Activated naive CD4-positive, alpha-beta T cell treated with anti-CD3 and anti-CD28 coated beads for 36 hours (primary cell): Measurements from ENCODE around the gene ANO4. TPM values are rescaled to one million over a fixed set of nuclear protein-coding genes. Genes with fewer than 3 reads are reported as not detected.

Experiments used
- CTCF ChIA-PET: fragments of 350-600 bp; sonication (Branson Sonifier 250); formaldehyde crosslinking; loops from one replicate; lab custom pipeline; 2021; ENCODE audit warnings: antibody characterized with exemption; lab: Charles Lee
- DNase-seq: peaks from one replicate; pipeline ENCODE4 v3.0.0-alpha.2; 2020
- H3K27ac Mint-ChIP-seq: one replicate; pipeline ENCODE4 v1.8.0; 2021; ENCODE audit warnings: mild to moderate bottlenecking, mixed read lengths
- H3K27me3 Mint-ChIP-seq: one replicate; pipeline ENCODE4 v1.8.0; 2021; ENCODE audit warnings: low read depth, mixed read lengths
- H3K36me3 Mint-ChIP-seq: one replicate; pipeline ENCODE4 v1.8.0; 2021; ENCODE audit warnings: low read depth, mixed read lengths
- H3K4me1 Mint-ChIP-seq: one replicate; pipeline ENCODE4 v1.8.0; 2021; ENCODE audit warnings: low read depth, mixed read lengths
- H3K4me3 Mint-ChIP-seq: one replicate; pipeline ENCODE4 v1.8.0; 2021; ENCODE audit warnings: mild to moderate bottlenecking, moderate library complexity, mixed read lengths
- H3K9me3 Mint-ChIP-seq: one replicate; pipeline ENCODE4 v1.8.0; 2021; ENCODE audit warnings: mixed read lengths
- intact Hi-C: fragments of 100-400 bp; cut with micrococcal nuclease; formaldehyde crosslinking; loops from one replicate; pipeline ENCODE4 v1.15.1; 2023
- total RNA-seq, 2 experiments: library from RNA; stranded (reverse); gene quantifications; one replicate each; pipeline ENCODE4 v1.2.3, GENCODE V29; 2021

ANO4 gene
- total RNA-seq, 2 experiments from 2014 or later = not detected

DNA sequence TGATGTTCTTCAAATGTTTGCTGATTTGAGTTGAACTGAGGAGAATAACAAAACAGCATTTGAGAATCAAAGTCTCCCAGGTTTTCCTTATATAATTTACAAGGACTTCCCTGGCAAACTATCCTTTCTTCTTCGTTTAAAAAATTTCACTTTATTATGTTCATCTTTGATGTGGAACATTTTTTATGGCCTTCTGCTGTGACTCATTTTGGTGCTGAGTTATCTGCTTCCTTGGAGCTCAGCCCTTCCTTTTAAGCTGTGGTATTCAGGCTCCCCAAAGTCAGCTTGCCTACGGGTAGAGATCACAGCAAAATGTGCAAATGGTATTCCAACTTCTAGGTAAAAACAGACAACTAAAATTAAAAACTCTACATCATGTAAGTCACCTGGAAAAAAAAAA lies 1.4 kb upstream of the ANO4 start:
- H3K27ac Mint-ChIP-seq = no peak overlapping the region
- H3K36me3 Mint-ChIP-seq = no peaks in the 10 kb centered on the region
- no peak overlapping the region for H3K4me3 Mint-ChIP-seq
- peaks cover 7% of the 10 kb centered on the region for H3K27me3 Mint-ChIP-seq
- DNase-seq = no peak
- CTCF ChIA-PET = no interaction called here
- H3K9me3 Mint-ChIP-seq = no peaks in the 10 kb centered on the region
- H3K4me1 Mint-ChIP-seq = no peaks in the 10 kb centered on the region
- intact Hi-C loops = no loop called here

- Mint-ChIP-seq H3K27me3 (peaks cover 7% of the 10 kb centered on the region), H3K4me3 (no peak overlapping the region), H3K9me3 (no peaks in the 10 kb centered on the region), H3K4me1 (no peaks in the 10 kb centered on the region), H3K36me3 (no peaks in the 10 kb centered on the region), H3K27ac (no peak overlapping the region)
- DNase-seq = no peak
- CTCF ChIA-PET = no interaction called here
- intact Hi-C loops = no loop called here
Measured at GRCh38 chr12:100795174-100795799, 711 bp downstream of the ANO4 start.

DNA sequence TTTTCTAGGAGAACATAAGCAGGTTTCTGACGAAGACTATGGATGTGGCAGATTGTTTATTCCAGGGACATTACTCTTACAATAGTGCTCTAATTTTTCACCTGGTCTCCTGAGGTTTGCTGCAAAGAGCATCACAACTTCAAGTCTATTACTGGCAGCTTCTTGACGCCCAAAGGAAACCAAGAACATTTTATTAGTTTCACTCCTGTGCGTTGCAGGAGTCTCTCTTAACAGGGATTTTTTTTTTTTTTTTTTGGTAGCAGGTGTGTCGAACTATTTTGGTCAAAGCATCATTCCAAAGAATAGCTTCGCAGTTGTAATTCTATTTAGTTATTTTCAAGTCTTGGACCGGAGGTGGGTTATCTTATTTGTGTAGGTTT lies 1.2 kb downstream of the ANO4 start:
- Mint-ChIP-seq H3K27me3 (peaks cover 7% of the 10 kb centered on the region), H3K27ac (no peak overlapping the region), H3K36me3 (no peaks in the 10 kb centered on the region), H3K4me3 (no peak overlapping the region), H3K4me1 (no peaks in the 10 kb centered on the region), H3K9me3 (no peaks in the 10 kb centered on the region)
- CTCF ChIA-PET = no interaction called here
- DNase-seq = no peak
- intact Hi-C loops = no loop called here

- Mint-ChIP-seq H3K9me3 (no peaks in the 10 kb centered on the region), H3K4me3 (no peak overlapping the region)
Measured at GRCh38 chr12:100796621-100797020, 2.0 kb downstream of the ANO4 start.

GRCh38 chr12:100797246-100797645 lies 2.7 kb downstream of the ANO4 start:
- Mint-ChIP-seq H3K27me3 (peaks cover 7% of the 10 kb centered on the region), H3K36me3 (no peaks in the 10 kb centered on the region), H3K27ac (no peak overlapping the region), H3K4me1 (no peaks in the 10 kb centered on the region), H3K4me3 (no peak overlapping the region), H3K9me3 (no peaks in the 10 kb centered on the region)
- DNase-seq = no peak
- intact Hi-C loops = no loop called here
- CTCF ChIA-PET = no interaction called here

More at GRCh38 chr12:100796621-100797020, 2.0 kb downstream of the ANO4 start:
- H3K27ac Mint-ChIP-seq = no peak overlapping the region
- H3K4me1 Mint-ChIP-seq = no peaks in the 10 kb centered on the region
- no peak for DNase-seq
- H3K27me3 Mint-ChIP-seq = peaks cover 7% of the 10 kb centered on the region
- no peaks in the 10 kb centered on the region for H3K36me3 Mint-ChIP-seq
- CTCF ChIA-PET = no interaction called here
- intact Hi-C loops = no loop called here

- CTCF ChIA-PET = no interaction called here
- Mint-ChIP-seq H3K9me3 (no peaks in the 10 kb centered on the region), H3K36me3 (no peaks in the 10 kb centered on the region), H3K27me3 (peaks cover 7% of the 10 kb centered on the region), H3K4me1 (no peaks in the 10 kb centered on the region), H3K27ac (no peak overlapping the region), H3K4me3 (no peak overlapping the region)
- intact Hi-C loops = no loop called here
- no peak for DNase-seq
Measured at GRCh38 chr12:100797786-100798185, 3.2 kb downstream of the ANO4 start.

DNA sequence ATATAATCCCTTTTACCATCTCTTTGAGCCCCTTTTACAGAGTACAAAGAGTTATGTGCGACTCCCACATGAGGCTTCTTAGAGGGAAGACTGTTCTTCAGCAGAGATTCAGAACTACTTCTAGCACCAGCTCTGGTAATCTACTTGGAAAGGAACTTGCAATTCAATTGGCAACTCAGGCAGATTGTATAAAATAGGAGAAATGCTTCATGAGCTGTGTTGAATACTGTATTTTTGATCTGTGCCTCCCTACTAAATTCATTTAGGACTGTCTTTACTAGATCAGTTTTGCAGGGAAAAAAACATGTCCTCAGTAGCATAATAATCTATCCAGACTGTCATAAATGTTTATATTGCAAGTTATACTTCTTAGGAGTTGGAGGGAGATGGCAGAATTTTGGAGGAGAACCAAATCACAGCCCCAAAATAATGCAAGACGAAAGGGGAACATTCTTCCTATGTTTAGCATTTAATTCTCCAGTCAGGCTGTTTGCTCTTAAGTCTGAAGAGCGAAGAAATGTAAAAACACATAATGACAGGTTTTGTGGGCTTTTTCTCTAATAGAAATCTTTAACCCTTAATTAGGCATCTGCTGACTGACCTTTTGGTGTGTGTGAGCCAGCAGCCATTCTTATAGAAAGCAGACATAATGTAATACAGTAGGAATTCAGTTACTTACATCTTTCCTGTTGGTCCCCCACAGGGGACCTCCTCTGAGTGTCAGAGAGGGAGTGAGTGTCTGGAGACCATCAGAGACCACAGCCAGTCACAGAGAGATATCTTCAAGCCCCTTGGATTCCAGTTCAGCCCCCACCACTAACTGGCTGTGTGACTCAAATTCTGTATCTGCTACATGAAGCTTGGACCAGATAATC lies 3.9 kb downstream of the ANO4 start:
- Mint-ChIP-seq H3K4me1 (no peaks in the 10 kb centered on the region), H3K9me3 (no peaks in the 10 kb centered on the region), H3K4me3 (no peak overlapping the region), H3K36me3 (no peaks in the 10 kb centered on the region), H3K27me3 (peaks cover 7% of the 10 kb centered on the region), H3K27ac (no peak overlapping the region)
- CTCF ChIA-PET = no interaction called here
- DNase-seq = no peak
- intact Hi-C loops = no loop called here

DNA sequence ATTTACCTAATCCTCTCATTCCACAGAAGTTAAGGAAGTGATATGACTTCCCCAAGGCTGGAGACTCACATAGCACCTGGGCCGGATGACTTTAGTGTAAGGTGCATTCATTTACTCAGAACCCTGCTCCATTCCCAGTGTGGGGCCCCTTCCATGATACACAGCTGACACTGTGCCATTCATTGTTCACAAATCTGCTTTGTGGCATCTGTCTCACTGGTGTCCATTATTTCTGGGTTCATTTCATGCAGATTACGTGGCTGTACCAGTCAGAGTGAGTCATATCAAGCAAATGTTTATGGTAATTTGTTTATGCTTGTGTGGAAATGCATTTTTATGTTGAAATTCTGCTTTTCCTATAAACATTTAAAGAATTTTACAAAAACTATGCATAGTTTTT lies 5.2 kb downstream of the ANO4 start:
- no peaks in the 10 kb centered on the region for H3K4me1 Mint-ChIP-seq
- no peak overlapping the region for H3K27ac Mint-ChIP-seq
- no peak for DNase-seq
- intact Hi-C loops = no loop called here
- no peaks in the 10 kb centered on the region for H3K36me3 Mint-ChIP-seq
- H3K4me3 Mint-ChIP-seq = no peak overlapping the region
- peaks cover 4% of the 10 kb centered on the region for H3K27me3 Mint-ChIP-seq
- H3K9me3 Mint-ChIP-seq = peaks cover 4% of the 10 kb centered on the region
- CTCF ChIA-PET = no interaction called here

DNA sequence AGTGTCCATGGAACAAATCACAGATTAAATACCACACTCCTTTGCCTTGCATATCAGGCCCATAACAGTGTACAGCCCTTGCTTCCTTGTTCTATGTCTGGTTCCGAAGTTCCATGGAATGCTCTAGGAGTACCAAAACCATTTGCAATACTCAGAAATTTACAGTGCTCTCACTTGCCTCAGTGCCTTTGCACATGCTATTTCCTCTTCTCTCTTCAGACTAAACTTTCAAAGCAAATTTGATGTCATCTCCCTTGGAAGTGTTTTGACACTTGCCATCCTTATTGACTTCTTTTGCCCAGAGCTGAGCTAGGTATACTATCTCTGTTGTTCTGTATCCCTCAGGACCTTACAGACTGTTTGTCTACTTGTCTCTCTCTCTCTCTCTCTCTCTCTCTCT lies 6.1 kb downstream of the ANO4 start:
- no peak for DNase-seq
- no peaks in the 10 kb centered on the region for H3K4me1 Mint-ChIP-seq
- no peaks in the 10 kb centered on the region for H3K36me3 Mint-ChIP-seq
- no peak overlapping the region for H3K4me3 Mint-ChIP-seq
- no peak overlapping the region for H3K27ac Mint-ChIP-seq
- peaks cover 4% of the 10 kb centered on the region for H3K9me3 Mint-ChIP-seq
- no peaks in the 10 kb centered on the region for H3K27me3 Mint-ChIP-seq
- CTCF ChIA-PET = no interaction called here
- intact Hi-C loops = no loop called here

DNA sequence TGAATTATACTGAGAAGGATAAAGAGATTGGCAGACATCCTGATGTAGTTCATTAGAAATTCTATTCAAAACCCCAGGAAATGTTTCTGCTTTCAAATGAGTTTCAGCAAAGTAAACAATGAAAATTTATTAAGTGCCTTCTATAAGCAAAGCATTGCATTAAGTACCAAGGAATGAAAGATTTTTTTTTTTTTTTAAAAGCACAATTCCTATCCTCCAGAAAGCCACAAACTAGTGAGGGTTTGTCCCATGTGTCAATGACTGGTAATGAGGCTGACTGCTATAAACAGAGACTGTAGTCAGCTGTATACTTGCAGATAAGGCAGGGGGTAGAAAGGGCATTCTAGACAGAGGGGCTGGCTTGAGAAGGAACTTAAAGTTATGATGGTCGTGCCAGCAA lies 6.7 kb downstream of the ANO4 start:
- intact Hi-C loops = no loop called here
- CTCF ChIA-PET = no interaction called here
- Mint-ChIP-seq H3K36me3 (no peaks in the 10 kb centered on the region), H3K4me3 (no peak overlapping the region), H3K27ac (no peak overlapping the region), H3K9me3 (peaks cover 4% of the 10 kb centered on the region), H3K4me1 (no peaks in the 10 kb centered on the region), H3K27me3 (no peaks in the 10 kb centered on the region)
- no peak for DNase-seq

GRCh38 chr12:100808777-100809176 lies 14.2 kb downstream of the ANO4 start:
- Mint-ChIP-seq H3K9me3 (peaks cover 4% of the 10 kb centered on the region), H3K27ac (no peak overlapping the region), H3K27me3 (peaks cover 6% of the 10 kb centered on the region), H3K4me3 (no peak overlapping the region), H3K4me1 (no peaks in the 10 kb centered on the region), H3K36me3 (no peaks in the 10 kb centered on the region)
- DNase-seq = no peak
- CTCF ChIA-PET = interaction anchor here (0.6 kb wide), 1 partner anchor 394 kb away, joined by 3 read pairs; no protein-coding TSS in a partner anchor
- intact Hi-C loops = no loop called here

DNA sequence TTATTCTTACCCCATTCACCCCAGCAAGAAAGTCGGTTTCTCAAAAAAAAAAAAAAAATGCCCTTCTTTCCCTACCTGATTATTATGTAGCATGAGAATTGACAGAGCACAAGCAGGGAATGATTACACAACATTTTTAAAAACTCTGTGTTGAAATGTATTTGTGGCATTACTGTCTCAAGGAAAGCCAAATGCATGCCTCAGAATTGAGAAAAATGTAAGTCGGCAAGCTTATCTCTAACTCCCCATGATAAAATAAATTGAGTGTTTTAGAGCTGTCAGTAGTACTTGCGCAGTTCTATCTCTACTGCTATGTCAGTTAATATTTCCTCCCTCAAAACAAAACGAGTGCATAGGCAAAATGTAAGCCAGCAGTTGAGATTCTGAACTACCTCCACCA lies 25.7 kb downstream of the ANO4 start:
- H3K4me1 Mint-ChIP-seq = no peaks in the 10 kb centered on the region
- no peak for DNase-seq
- H3K36me3 Mint-ChIP-seq = no peaks in the 10 kb centered on the region
- intact Hi-C loops = no loop called here
- no peak overlapping the region for H3K4me3 Mint-ChIP-seq
- H3K9me3 Mint-ChIP-seq = no peaks in the 10 kb centered on the region
- peaks cover 3% of the 10 kb centered on the region for H3K27me3 Mint-ChIP-seq
- H3K27ac Mint-ChIP-seq = no peak overlapping the region
- CTCF ChIA-PET = no interaction called here

DNA sequence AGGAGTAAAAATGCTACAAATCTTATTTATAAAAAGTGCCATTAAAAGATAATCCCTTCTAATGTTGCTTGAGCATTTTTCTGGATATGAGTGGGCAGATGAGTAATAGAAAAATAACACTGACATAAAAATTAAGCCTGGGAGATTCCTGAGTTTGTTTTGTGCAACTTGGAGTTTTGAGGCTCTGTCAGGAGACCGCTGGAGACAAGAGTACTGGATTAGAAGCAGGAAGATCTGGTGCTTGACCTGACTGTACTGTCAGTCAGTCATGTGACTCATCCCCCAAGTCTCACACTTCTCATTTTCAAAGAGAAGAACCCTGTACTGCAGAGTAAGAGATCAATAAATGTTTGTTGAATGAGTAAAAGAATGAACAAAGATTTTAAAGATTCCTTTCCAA lies 29.4 kb downstream of the ANO4 start:
- CTCF ChIA-PET = no interaction called here
- no peak overlapping the region for H3K4me3 Mint-ChIP-seq
- intact Hi-C loops = no loop called here

More for the DNA sequence above, 29.4 kb downstream of the ANO4 start:
- Mint-ChIP-seq H3K9me3 (no peaks in the 10 kb centered on the region), H3K36me3 (no peaks in the 10 kb centered on the region), H3K27ac (no peak overlapping the region), H3K4me1 (no peaks in the 10 kb centered on the region), H3K27me3 (peaks cover 7% of the 10 kb centered on the region)
- DNase-seq = no peak
